HG02623 (cell line): ENCODE results near the gene CPSF2.
"Not testable (repeated sequence)": the region's sequence is repeated elsewhere in the genome, so short reads cannot be mapped to it uniquely, and the experiment has no call there.

Experiments
- ATAC-seq: cut with Tn5 transposase; IDR thresholded peaks from one replicate; pipeline ENCODE4 v1.9.1; 2021; ENCODE audit warnings: moderate library complexity; ENCODE audit not compliant: unreplicated experiment

CPSF2 gene

GRCh38 chr14:92154283-92154942, 32.6 kb downstream of the CPSF2 start:
- no peak for ATAC-seq

- ATAC-seq, result no peak
Observed at GRCh38 chr14:92160619-92161018, 38.9 kb downstream of the CPSF2 start.

- ATAC-seq, result no peak
Observed at GRCh38 chr14:92161521-92161920, 39.8 kb downstream of the CPSF2 start.

GRCh38 chr14:92164958-92165357, 43.2 kb downstream of the CPSF2 start:
- no peak for ATAC-seq

GRCh38 chr14:92173668-92174067, 51.9 kb downstream of the CPSF2 start:
- ATAC-seq, result no peak

- ATAC-seq, result no peak
Observed at GRCh38 chr14:92175811-92176210, 54.0 kb downstream of the CPSF2 start.

GRCh38 chr14:92176476-92176875, 54.7 kb downstream of the CPSF2 start:
- no peak for ATAC-seq

- not testable (repeated sequence) for ATAC-seq
Observed at GRCh38 chr14:92179178-92179577, 57.4 kb downstream of the CPSF2 start.

- ATAC-seq, result no peak
Observed at GRCh38 chr14:92185559-92185958, 63.8 kb downstream of the CPSF2 start.

- ATAC-seq, result not testable (repeated sequence)
Observed at GRCh38 chr14:92187616-92188015, 65.8 kb downstream of the CPSF2 start.

- no peak for ATAC-seq
Observed at GRCh38 chr14:92190768-92191167, 69.0 kb downstream of the CPSF2 start.

GRCh38 chr14:92198804-92199203, 77.0 kb downstream of the CPSF2 start:
- ATAC-seq, result no peak

- no peak for ATAC-seq
Observed at GRCh38 chr14:92199763-92200162, 78.0 kb downstream of the CPSF2 start.

- no peak for ATAC-seq
Observed at GRCh38 chr14:92203116-92203515, 81.3 kb downstream of the CPSF2 start.

GRCh38 chr14:92204792-92205191, 83.0 kb downstream of the CPSF2 start:
- ATAC-seq, result no peak

- no peak for ATAC-seq
Observed at GRCh38 chr14:92207012-92207927, 85.5 kb downstream of the CPSF2 start.

- no peak for ATAC-seq
Observed at GRCh38 chr14:92207928-92208265, 86.1 kb downstream of the CPSF2 start.

GRCh38 chr14:92209141-92209540, 87.4 kb downstream of the CPSF2 start:
- no peak for ATAC-seq

GRCh38 chr14:92213125-92213524, 91.4 kb downstream of the CPSF2 start:
- not testable (repeated sequence) for ATAC-seq

GRCh38 chr14:92215579-92215978, 93.8 kb downstream of the CPSF2 start:
- no peak for ATAC-seq

GRCh38 chr14:92217936-92218335, 96.2 kb downstream of the CPSF2 start:
- no peak for ATAC-seq
